Measurements from ENCODE around the gene VKORC1L1. TPM values are rescaled to one million over a fixed set of nuclear protein-coding genes. Genes with fewer than 3 reads are reported as not detected.

VKORC1L1 gene
- total RNA-seq, 1 experiment from 2014 or later = 30.9 TPM

DNA sequence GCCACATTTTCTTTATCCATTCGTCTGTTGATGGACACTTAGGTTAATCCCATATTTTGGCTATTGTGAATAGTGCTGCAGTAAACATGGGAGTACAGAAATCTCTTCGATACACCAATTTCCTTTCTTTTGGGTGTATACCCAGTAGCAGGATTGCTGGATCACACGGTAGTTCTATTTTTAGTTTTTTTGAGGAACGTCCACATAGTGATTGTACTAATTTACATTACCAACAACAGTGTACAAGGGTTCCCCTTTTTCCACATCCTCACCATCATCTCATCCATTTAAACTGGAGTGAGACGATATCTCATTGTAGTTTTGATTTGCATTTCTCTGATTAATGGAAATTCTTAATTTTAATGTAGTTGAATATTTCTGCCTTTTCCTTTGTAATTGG, 19.3 kb downstream of the VKORC1L1 start (continued):
- TF ChIP-seq, protein P1, sequence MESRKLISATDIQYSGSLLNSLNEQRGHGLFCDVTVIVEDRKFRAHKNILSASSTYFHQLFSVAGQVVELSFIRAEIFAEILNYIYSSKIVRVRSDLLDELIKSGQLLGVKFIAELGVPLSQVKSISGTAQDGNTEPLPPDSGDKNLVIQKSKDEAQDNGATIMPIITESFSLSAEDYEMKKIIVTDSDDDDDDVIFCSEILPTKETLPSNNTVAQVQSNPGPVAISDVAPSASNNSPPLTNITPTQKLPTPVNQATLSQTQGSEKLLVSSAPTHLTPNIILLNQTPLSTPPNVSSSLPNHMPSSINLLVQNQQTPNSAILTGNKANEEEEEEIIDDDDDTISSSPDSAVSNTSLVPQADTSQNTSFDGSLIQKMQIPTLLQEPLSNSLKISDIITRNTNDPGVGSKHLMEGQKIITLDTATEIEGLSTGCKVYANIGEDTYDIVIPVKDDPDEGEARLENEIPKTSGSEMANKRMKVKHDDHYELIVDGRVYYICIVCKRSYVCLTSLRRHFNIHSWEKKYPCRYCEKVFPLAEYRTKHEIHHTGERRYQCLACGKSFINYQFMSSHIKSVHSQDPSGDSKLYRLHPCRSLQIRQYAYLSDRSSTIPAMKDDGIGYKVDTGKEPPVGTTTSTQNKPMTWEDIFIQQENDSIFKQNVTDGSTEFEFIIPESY (IDR thresholded peaks at IDR 0.05; ENCODE audit: extremely low read depth, insufficient replicate concordance, low read length) = no peak
- TF ChIP-seq EZH2phosphoT487 (IDR thresholded peaks at IDR 0.05; ENCODE audit: borderline replicate concordance) (no peak), FOSL1 (IDR thresholded peaks at IDR 0.05; ENCODE audit: low read depth) (no peak), CEBPB (IDR thresholded peaks at IDR 0.05; ENCODE audit: low read depth) (no peak), POLR2A (IDR thresholded peaks at IDR 0.05; ENCODE audit: borderline replicate concordance, extremely low read depth, insufficient read depth, insufficient read length) (no peak), JUND (IDR thresholded peaks at IDR 0.05) (no peak), YY1 (IDR thresholded peaks at IDR 0.05; ENCODE audit: extremely low read depth, insufficient replicate concordance, low read depth, low read length) (no peak)
- TF ChIP-seq, protein P2, sequence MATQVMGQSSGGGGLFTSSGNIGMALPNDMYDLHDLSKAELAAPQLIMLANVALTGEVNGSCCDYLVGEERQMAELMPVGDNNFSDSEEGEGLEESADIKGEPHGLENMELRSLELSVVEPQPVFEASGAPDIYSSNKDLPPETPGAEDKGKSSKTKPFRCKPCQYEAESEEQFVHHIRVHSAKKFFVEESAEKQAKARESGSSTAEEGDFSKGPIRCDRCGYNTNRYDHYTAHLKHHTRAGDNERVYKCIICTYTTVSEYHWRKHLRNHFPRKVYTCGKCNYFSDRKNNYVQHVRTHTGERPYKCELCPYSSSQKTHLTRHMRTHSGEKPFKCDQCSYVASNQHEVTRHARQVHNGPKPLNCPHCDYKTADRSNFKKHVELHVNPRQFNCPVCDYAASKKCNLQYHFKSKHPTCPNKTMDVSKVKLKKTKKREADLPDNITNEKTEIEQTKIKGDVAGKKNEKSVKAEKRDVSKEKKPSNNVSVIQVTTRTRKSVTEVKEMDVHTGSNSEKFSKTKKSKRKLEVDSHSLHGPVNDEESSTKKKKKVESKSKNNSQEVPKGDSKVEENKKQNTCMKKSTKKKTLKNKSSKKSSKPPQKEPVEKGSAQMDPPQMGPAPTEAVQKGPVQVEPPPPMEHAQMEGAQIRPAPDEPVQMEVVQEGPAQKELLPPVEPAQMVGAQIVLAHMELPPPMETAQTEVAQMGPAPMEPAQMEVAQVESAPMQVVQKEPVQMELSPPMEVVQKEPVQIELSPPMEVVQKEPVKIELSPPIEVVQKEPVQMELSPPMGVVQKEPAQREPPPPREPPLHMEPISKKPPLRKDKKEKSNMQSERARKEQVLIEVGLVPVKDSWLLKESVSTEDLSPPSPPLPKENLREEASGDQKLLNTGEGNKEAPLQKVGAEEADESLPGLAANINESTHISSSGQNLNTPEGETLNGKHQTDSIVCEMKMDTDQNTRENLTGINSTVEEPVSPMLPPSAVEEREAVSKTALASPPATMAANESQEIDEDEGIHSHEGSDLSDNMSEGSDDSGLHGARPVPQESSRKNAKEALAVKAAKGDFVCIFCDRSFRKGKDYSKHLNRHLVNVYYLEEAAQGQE (IDR thresholded peaks at IDR 0.05; ENCODE audit: low read depth) = no peak

DNA sequence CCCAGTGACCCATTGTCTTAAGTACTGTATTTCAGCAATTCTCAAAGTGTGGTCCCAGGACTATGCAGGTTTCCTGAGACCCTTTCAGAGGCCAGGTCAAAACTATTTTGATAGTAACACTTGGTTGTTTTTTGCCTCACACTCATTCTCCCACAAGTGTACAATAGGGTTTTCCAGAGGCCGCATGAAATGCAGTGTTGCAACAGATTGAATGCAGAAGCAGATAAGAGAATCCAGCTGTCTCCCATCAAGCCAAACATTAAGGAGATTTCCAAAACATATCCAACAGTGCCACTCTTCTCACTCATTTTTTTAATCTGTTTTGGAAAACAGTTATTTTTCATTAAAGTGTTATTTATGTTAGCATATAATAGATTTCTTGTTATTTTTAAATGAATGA, 20.0 kb downstream of the VKORC1L1 start:
- Histone ChIP-seq H3K4me2 (ENCODE audit: low read length) (no peak overlapping the region), H3K9ac (ENCODE audit: low read length) (no peak overlapping the region), H3K27me3 (ENCODE audit: insufficient read depth, low read length) (no peaks in the 10 kb centered on the region), H3K4me3 (replicated peaks in 1 of 2; ENCODE audit: low read depth in 1 of 2, low read length in 2 of 2) (no peak overlapping the region), H3K9me2 (ENCODE audit: insufficient read depth) (no peaks in the 10 kb centered on the region), H3K4me1 (ENCODE audit: control insufficient read depth in 1 of 2, insufficient read depth in 2 of 2, low read length in 2 of 2) (peaks cover 0 to 4% of the 10 kb centered on the region in 2 experiments; a peak in 2 of 4 replicates), H3K9me3 (ENCODE audit: control insufficient read depth in 1 of 2, insufficient read depth in 1 of 2, low read depth in 1 of 2, low read length in 2 of 2) (no peaks in the 10 kb centered on the region), H4K20me1 (ENCODE audit: insufficient read depth) (peaks cover 2% of the 10 kb centered on the region; the same call in 1 of the 2 replicates), H3K79me2 (ENCODE audit: insufficient read depth, low read length) (peaks cover 60% of the 10 kb centered on the region), H2AFZ (ENCODE audit: low read depth, low read length, poor library complexity, severe bottlenecking) (no peak overlapping the region), H3K27ac (ENCODE audit: low read depth, low read length) (no peak overlapping the region), H3K36me3 (ENCODE audit: control insufficient read depth in 1 of 2, insufficient read depth in 2 of 2, low read length in 2 of 2) (peaks cover 0 to 5% of the 10 kb centered on the region in 2 experiments; a peak in 1 of 4 replicates)
- ChIA-PET RAD21 (ENCODE audit: low non-redundant PET in 1 of 2, low total read pairs in 2 of 2, uncharacterized antibody in 2 of 2, unreplicated experiment in 2 of 2) (no interaction called here), CTCF (no interaction called here), POLR2A (no interaction called here)
- BruUV-seq (replicated peaks) = no TSS peak
- TF ChIP-seq TCF7L2 (IDR thresholded peaks at IDR 0.05; ENCODE audit: borderline replicate concordance, extremely low read depth, insufficient read depth, insufficient read length) = no peak
- no peak for TF ChIP-seq ELF1 (IDR thresholded peaks at IDR 0.05; ENCODE audit: borderline replicate concordance, low read depth)
- TF ChIP-seq JUND (IDR thresholded peaks at IDR 0.05) = no peak
- TF ChIP-seq, protein P2 (IDR thresholded peaks at IDR 0.05; ENCODE audit: low read depth) = no peak
- no peak for TF ChIP-seq FOSL1 (IDR thresholded peaks at IDR 0.05; ENCODE audit: low read depth)
- TF ChIP-seq SIN3A (IDR thresholded peaks at IDR 0.05; ENCODE audit: low read depth) = no peak
- TF ChIP-seq EZH2phosphoT487 (IDR thresholded peaks at IDR 0.05; ENCODE audit: borderline replicate concordance) = no peak
- no peak for TF ChIP-seq POLR2AphosphoS5 (IDR thresholded peaks at IDR 0.05; ENCODE audit: low read depth, low read length)
- no peak for TF ChIP-seq RAD21 (IDR thresholded peaks at IDR 0.05; ENCODE audit: low read depth)
- no peak for TF ChIP-seq ZNF274 (IDR thresholded peaks at IDR 0.05; ENCODE audit: low read depth, low read length)
- TF ChIP-seq, protein P3, sequence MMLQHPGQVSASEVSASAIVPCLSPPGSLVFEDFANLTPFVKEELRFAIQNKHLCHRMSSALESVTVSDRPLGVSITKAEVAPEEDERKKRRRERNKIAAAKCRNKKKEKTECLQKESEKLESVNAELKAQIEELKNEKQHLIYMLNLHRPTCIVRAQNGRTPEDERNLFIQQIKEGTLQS (IDR thresholded peaks at IDR 0.05) = no peak
- DNase-seq (ENCODE audit: low read depth, low spot score) = no peak
- ATAC-seq = no peak
- intact Hi-C loops (cut with micrococcal nuclease) = no loop called here

Data from HCT116 (cell line).